NB4 (cell line): Measurements from ENCODE around the gene CCSER1.
"Not testable (repeated sequence)": the region's sequence is repeated elsewhere in the genome, so short reads cannot be mapped to it uniquely, and the experiment has no call there.

Source experiments
- DNase-seq: peaks from one replicate; pipeline ENCODE4 v3.0.0; 2010; ENCODE audit warnings: low read depth
- H3K4me3 ChIP-seq: one replicate; pipeline ENCODE4 v1.5.1; 2011; ENCODE audit warnings: mild to moderate bottlenecking, low read depth, low read length, moderate library complexity
- MYC ChIP-seq: IDR thresholded peaks from 2 replicates; pipeline ENCODE4 v1.6.1; 2011; ENCODE audit warnings: low read depth, low read length
- POLR2A ChIP-seq: IDR thresholded peaks from 2 replicates; pipeline ENCODE4 v1.6.1; 2011; ENCODE audit warnings: mild to moderate bottlenecking; ENCODE audit not compliant: insufficient read length; ENCODE audit errors: extremely low read depth
- TF ChIP-seq, protein P1 (sequence below): IDR thresholded peaks from 2 replicates; pipeline ENCODE4 v1.6.1; 2011; ENCODE audit warnings: low read depth, low read length
- TF ChIP-seq, protein P2 (sequence below): IDR thresholded peaks from one replicate; pipeline ENCODE4 v1.5.1; 2012; ENCODE audit warnings: low read depth, low read length

Gene CCSER1

DNA sequence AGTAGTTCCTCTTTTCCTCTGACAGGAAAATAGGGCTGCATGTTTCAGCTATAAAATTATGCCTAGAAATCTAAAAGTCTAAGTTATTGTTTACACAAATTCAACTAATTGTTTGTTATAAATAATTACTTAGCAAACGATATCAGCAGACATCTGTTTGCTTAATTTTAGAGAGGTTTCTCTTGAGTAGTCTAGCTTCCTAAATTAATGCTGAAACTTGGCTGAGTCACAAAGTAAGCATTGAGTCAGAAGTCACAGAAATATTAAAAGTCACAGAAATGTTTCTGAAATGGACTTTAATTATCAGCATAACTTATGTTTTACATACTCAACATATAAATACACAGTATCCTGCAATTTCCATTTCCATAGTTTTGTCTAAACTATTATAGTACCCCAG, 1044.0 kb downstream of the CCSER1 start:
- DNase-seq = no peak
- TF ChIP-seq, protein P1, sequence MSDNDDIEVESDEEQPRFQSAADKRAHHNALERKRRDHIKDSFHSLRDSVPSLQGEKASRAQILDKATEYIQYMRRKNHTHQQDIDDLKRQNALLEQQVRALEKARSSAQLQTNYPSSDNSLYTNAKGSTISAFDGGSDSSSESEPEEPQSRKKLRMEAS = no peak
- TF ChIP-seq, protein P2, sequence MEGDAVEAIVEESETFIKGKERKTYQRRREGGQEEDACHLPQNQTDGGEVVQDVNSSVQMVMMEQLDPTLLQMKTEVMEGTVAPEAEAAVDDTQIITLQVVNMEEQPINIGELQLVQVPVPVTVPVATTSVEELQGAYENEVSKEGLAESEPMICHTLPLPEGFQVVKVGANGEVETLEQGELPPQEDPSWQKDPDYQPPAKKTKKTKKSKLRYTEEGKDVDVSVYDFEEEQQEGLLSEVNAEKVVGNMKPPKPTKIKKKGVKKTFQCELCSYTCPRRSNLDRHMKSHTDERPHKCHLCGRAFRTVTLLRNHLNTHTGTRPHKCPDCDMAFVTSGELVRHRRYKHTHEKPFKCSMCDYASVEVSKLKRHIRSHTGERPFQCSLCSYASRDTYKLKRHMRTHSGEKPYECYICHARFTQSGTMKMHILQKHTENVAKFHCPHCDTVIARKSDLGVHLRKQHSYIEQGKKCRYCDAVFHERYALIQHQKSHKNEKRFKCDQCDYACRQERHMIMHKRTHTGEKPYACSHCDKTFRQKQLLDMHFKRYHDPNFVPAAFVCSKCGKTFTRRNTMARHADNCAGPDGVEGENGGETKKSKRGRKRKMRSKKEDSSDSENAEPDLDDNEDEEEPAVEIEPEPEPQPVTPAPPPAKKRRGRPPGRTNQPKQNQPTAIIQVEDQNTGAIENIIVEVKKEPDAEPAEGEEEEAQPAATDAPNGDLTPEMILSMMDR = no peak
- TF ChIP-seq MYC (no peak), POLR2A (no peak)
- no peak overlapping the region for H3K4me3 ChIP-seq

DNA sequence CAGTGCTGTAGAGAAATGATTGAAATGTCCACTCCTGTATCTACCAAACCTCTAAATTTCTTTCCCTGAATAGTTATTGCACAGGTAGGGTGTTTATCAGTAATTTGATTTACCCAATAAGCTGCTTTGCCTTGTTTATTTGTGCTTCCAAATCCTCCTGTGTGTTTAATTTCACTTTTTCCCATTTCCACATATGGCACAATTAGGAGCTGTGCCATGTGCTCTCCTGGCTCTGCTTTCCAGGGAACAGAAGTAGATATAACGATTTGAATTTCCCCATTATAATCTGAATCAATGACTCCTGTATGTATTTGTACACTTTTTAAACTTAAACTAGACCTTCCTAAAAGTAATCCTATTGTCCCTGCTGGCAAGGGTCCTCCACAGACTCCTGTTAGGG, 1057.9 kb downstream of the CCSER1 start:
- H3K4me3 ChIP-seq, DNase-seq: not testable (repeated sequence)

DNA sequence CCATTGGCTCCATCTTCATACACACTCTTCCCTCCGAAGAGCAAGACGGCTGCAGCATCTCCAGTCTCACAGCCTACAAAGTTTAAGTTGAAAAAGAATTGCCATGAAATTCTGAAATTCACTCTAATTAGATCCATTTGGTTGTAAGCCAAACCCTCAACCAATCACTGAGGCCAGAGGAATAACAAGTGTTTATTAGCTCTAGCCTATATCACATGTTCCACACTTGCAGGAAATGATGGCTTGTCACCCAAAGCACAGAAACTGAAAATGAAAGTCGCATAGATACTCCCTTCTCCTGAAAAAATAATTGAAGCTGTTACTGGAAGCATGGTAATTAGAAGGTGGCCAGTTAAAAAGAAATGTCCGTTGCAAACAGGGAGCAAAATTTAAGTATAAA, 1071.8 kb downstream of the CCSER1 start:
- TF ChIP-seq MYC = no peak
- no peak for TF ChIP-seq POLR2A
- TF ChIP-seq, protein P2 = no peak
- TF ChIP-seq, protein P1 = no peak
- H3K4me3 ChIP-seq = no peak overlapping the region

DNA sequence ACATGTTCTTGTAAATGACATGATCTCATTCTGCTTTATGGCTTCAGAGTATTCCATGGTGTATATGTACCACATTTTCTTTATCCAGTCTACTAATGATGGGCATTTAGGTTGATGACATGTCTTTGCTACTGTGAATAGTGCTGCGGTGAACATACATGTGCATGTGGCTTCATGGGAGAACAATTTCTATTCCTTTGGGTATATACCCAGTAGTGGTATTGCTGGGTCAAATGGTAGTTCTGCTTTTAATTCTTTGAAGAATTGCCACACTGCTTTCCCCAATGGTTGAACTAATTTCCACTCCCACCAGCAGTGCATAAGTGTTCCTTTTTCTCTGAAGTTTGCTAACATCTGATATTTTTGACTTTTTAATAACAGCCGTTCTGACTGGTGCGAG, 1080.3 kb downstream of the CCSER1 start:
- no peak overlapping the region for H3K4me3 ChIP-seq
- DNase-seq = no peak
- TF ChIP-seq MYC (no peak), POLR2A (no peak)
- TF ChIP-seq, protein P1 = no peak
- TF ChIP-seq, protein P2 = no peak

More for the DNA sequence above, 1071.8 kb downstream of the CCSER1 start:
- DNase-seq = peak; percentile 2

DNA sequence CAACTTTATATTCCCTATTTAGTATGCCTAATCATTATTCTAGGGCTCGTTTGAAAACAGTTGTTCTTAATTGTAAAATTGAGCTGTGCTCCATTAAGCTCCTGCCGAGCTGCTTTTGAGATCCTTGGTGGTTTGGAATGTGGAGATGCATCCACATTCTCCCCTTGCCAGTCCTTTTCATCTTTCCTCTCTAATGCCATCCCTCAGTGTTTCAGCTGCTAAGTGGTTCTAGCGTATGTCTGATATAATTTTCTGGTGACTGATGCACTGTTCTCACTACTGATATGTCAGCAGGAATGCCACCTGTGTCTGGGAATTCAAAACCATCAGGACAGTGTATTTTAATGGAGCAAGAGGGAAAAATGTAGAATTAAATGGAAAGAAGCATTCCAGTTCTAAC, 1085.0 kb downstream of the CCSER1 start:
- TF ChIP-seq, protein P2 = no peak
- TF ChIP-seq, protein P1 = no peak
- TF ChIP-seq POLR2A (no peak), MYC (no peak)
- H3K4me3 ChIP-seq = no peak overlapping the region
- DNase-seq = no peak

DNA sequence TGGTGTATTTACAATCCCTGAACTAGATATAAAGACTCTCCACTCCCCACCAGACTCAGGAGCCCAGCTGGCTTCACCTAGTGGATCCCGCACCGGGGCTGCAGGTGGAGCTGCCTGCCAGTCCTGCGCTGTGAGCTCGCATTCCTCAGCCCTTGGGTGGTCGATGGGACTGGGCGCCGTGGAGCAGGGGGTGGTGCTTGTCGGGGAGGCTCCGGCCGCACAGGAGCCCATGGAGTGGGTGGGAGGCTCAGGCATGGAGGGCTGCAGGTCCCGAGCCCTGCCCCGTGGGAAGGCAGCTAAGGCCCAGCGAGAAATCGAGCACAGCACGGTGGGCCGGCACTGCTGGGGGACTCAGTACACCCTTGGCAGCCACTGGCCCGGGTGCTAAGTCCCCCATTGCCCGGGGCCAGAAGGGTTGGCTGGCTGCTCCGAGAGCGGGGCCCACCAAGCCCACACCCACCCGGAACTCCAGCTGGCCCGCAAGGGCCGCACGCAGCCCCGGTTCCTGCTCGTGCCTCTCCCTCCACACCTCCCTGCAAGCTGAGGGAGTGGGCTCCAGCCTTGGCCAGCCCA, 1090.7 kb downstream of the CCSER1 start:
- H3K4me3 ChIP-seq, DNase-seq: not testable (repeated sequence)

DNA sequence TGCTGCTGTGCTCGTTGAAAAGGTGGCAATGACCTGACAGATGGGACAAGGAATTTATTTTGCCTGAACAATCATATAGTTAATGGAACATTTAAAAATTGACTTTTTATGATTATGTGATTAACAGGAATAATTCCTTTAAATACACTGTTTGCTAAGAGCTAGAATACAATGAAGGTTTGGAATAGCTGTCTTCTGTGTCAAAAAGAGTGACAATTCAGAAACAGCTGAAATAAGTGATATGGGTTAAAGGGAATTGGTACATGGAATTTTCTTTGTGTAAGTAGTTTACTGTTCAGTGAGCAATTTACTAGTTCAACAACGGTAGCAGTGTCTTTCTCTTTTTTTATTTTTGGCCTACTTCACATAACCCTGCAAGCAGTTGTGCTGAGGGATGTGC, 1093.1 kb downstream of the CCSER1 start:
- TF ChIP-seq, protein P2 = no peak
- TF ChIP-seq POLR2A (no peak), MYC (no peak)
- TF ChIP-seq, protein P1 = no peak

More for the DNA sequence above, 1093.1 kb downstream of the CCSER1 start:
- DNase-seq = no peak
- no peak overlapping the region for H3K4me3 ChIP-seq
